Measurements from ENCODE around the gene SMR3A. TPM values are rescaled to one million over a fixed set of nuclear protein-coding genes. Genes with fewer than 3 reads are reported as not detected.

Gene SMR3A
- not detected for total RNA-seq

- Mint-ChIP-seq H3K9me3 (no peaks in the 10 kb centered on the region), H3K4me3 (no peak within 1 kb of the TSS), H3K27me3 (no peaks in the 10 kb centered on the region), H3K27ac (no peak within 1 kb of the TSS), H3K4me1 (ENCODE audit: low read depth) (no peaks in the 10 kb centered on the region), H3K36me3 (ENCODE audit: low read depth) (no peaks in the 10 kb centered on the region)
- intact Hi-C loops (cut with micrococcal nuclease), result no loop called here
- CTCF ChIA-PET, result no interaction called here
- ATAC-seq (no peak), DNase-seq (no peak)
- POLR2A ChIA-PET, result no interaction called here
- TF ChIP-seq CTCF (IDR thresholded peaks at IDR 0.05), result no peak
Measured at GRCh38 chr4:70360460-70360859, at the start of gene SMR3A. Gene SMR3A, plus strand, starts transcription at chr4:70360760. Its CDS starts 1,356 bp downstream, at chr4:70362116.

- no peak overlapping the region for H3K27ac Mint-ChIP-seq
- no peak for TF ChIP-seq CTCF (IDR thresholded peaks at IDR 0.05)
- H3K27me3 Mint-ChIP-seq, result no peaks in the 10 kb centered on the region
- H3K36me3 Mint-ChIP-seq (ENCODE audit: low read depth), result no peaks in the 10 kb centered on the region
- CTCF ChIA-PET, result interaction anchor here (0.6 kb wide), 1 partner anchor 75 kb away, joined by 3 read pairs; no protein-coding TSS in a partner anchor
- H3K4me3 Mint-ChIP-seq, result no peak overlapping the region
- H3K4me1 Mint-ChIP-seq (ENCODE audit: low read depth), result no peaks in the 10 kb centered on the region
- peaks cover 1% of the 10 kb centered on the region for H3K9me3 Mint-ChIP-seq
- intact Hi-C loops (cut with micrococcal nuclease), result no loop called here
- POLR2A ChIA-PET, result no interaction called here
- ATAC-seq (no peak), DNase-seq (no peak)
Measured at GRCh38 chr4:70313736-70314135, 46.8 kb upstream of the SMR3A start.

- ATAC-seq, result no peak
- DNase-seq, result no peak
- no peaks in the 10 kb centered on the region for H3K36me3 Mint-ChIP-seq (ENCODE audit: low read depth)
- H3K4me3 Mint-ChIP-seq, result no peak overlapping the region
- H3K9me3 Mint-ChIP-seq, result no peaks in the 10 kb centered on the region
- ChIA-PET CTCF (no interaction called here), POLR2A (no interaction called here)
- no peak overlapping the region for H3K27ac Mint-ChIP-seq
- no peak for TF ChIP-seq CTCF (IDR thresholded peaks at IDR 0.05)
- no peaks in the 10 kb centered on the region for H3K4me1 Mint-ChIP-seq (ENCODE audit: low read depth)
- intact Hi-C loops (cut with micrococcal nuclease), result no loop called here
- H3K27me3 Mint-ChIP-seq, result no peaks in the 10 kb centered on the region
Measured at GRCh38 chr4:70315928-70316327, 44.6 kb upstream of the SMR3A start.

GRCh38 chr4:70326052-70326451 is 34.5 kb upstream of the SMR3A start:
- intact Hi-C loops (cut with micrococcal nuclease), result no loop called here
- ChIA-PET POLR2A (no interaction called here), CTCF (interaction anchor here (2.0 kb wide), 1 partner anchor 9 kb away, joined by 4 read pairs; the partner anchor contains the start of gene CABS1)
- DNase-seq (no peak), ATAC-seq (no peak)
- H3K4me3 Mint-ChIP-seq, result no peak overlapping the region
- H3K27ac Mint-ChIP-seq, result no peak overlapping the region
- H3K36me3 Mint-ChIP-seq (ENCODE audit: low read depth), result no peaks in the 10 kb centered on the region
- H3K4me1 Mint-ChIP-seq (ENCODE audit: low read depth), result no peaks in the 10 kb centered on the region
- H3K9me3 Mint-ChIP-seq, result no peaks in the 10 kb centered on the region
- no peaks in the 10 kb centered on the region for H3K27me3 Mint-ChIP-seq
- no peak for TF ChIP-seq CTCF (IDR thresholded peaks at IDR 0.05)

- intact Hi-C loops (cut with micrococcal nuclease), result no loop called here
- H3K4me1 Mint-ChIP-seq (ENCODE audit: low read depth), result no peaks in the 10 kb centered on the region
- no peaks in the 10 kb centered on the region for H3K27me3 Mint-ChIP-seq
- POLR2A ChIA-PET, result no interaction called here
- no peaks in the 10 kb centered on the region for H3K9me3 Mint-ChIP-seq
- TF ChIP-seq CTCF (IDR thresholded peaks at IDR 0.05), result no peak
- CTCF ChIA-PET, result interaction anchor here (1.7 kb wide), 1 partner anchor 8 kb away, joined by 4 read pairs; no protein-coding TSS in a partner anchor
- H3K36me3 Mint-ChIP-seq (ENCODE audit: low read depth), result no peaks in the 10 kb centered on the region
- no peak within 1 kb of the TSS for H3K4me3 Mint-ChIP-seq
- DNase-seq (no peak), ATAC-seq (no peak)
- no peak within 1 kb of the TSS for H3K27ac Mint-ChIP-seq
Measured at GRCh38 chr4:70334681-70335080, 25.9 kb upstream of the SMR3A start, which contains the start of gene CABS1. Gene CABS1, plus strand, starts transcription at chr4:70334981. Its CDS starts 59 bp downstream, at chr4:70335040.

Measured in activated CD8-positive, alpha-beta T cell treated with anti-CD3 and anti-CD28 coated beads for 36 hours (primary cell).